ENCODE measurements around the gene KCNMB3. TPM values are rescaled to one million over a fixed set of nuclear protein-coding genes. Genes with fewer than 3 reads are reported as not detected.

KCNMB3 gene
- total RNA-seq, 2 experiments from 2014 or later, result 0.58 to 0.70 TPM

- Histone ChIP-seq H3K27ac (ENCODE audit: low read depth in 1 of 2, low read length in 2 of 2) (no peak overlapping the region), H3K4me3 (ENCODE audit: low read length) (no peak overlapping the region), H3K4me1 (ENCODE audit: insufficient read depth, low read length) (peaks cover 13% of the 10 kb centered on the region), H3K36me3 (ENCODE audit: insufficient read depth, low read length) (peaks cover 5% of the 10 kb centered on the region), H3K27me3 (ENCODE audit: control insufficient read depth in 1 of 2, insufficient read depth in 2 of 2, low read length in 2 of 2) (no peaks in the 10 kb centered on the region), H3K9me3 (ENCODE audit: control insufficient read depth in 1 of 2, insufficient read depth in 1 of 2, low read length in 2 of 2) (no peaks in the 10 kb centered on the region)
- Mint-ChIP-seq H3K9me3 (no peaks in the 10 kb centered on the region), H3K27ac (peak overlapping the region; percentile 81), H3K4me3 (no peak overlapping the region), H3K36me3 (ENCODE audit: low read depth) (peaks cover 11% of the 10 kb centered on the region), H3K4me1 (ENCODE audit: low read depth) (peaks cover 76% of the 10 kb centered on the region), H3K27me3 (no peaks in the 10 kb centered on the region)
- intact Hi-C loops (cut with DNase I, micrococcal nuclease), result loop anchor here (5.0 to 10.0 kb wide), 3 partner anchors 43 to 180 kb away; no protein-coding TSS in a partner anchor
- DNase-seq (no peak), ATAC-seq (ENCODE audit: poor library complexity) (no peak)
- ChIA-PET CTCF (interaction anchor here (0.7 to 1.7 kb wide), 5 partner anchors 9 to 47 kb away, joined by 3 read pairs; no protein-coding TSS in a partner anchor), POLR2A (interaction anchor here (0.7 to 3.4 kb wide), 3 partner anchors 10 to 47 kb away, joined by 3 to 28 read pairs (median 11); partner anchors contain the start of gene PIK3CA)
- no peak for TF ChIP-seq CTCF (IDR thresholded peaks at IDR 0.05)
These were observed 56.0 kb downstream of the KCNMB3 start for GRCh38 chr3:179194931-179195330.

Other genes with a start within 250 kb of the KCNMB3 start
- gene ZMAT3, start 179.3 kb downstream of the KCNMB3 start, total RNA-seq, result 10 to 100 TPM; 10.2 to 13.0 TPM
- gene PIK3CA, start 102.8 kb downstream of the KCNMB3 start, total RNA-seq, result 10 to 100 TPM; 57.1 to 63.1 TPM
- gene ZNF639, start 71.9 kb upstream of the KCNMB3 start, total RNA-seq, result 10 to 100 TPM; 88.1 to 90.8 TPM
- gene MFN1, start 96.6 kb upstream of the KCNMB3 start, total RNA-seq, result 10 to 100 TPM; 20.7 to 26.1 TPM
- gene GNB4, start 200.4 kb upstream of the KCNMB3 start, total RNA-seq, result under 1 TPM; 0.41 to 0.56 TPM